Right renal cortex interstitium (tissue), 3 donors: ENCODE measurements around the gene RGL1. TPM values are rescaled to one million over a fixed set of nuclear protein-coding genes. Genes with fewer than 3 reads are reported as not detected.
"Not testable (repeated sequence)": the region's sequence is repeated elsewhere in the genome, so short reads cannot be mapped to it uniquely, and the experiment has no call there.

ENCODE experiments used
- DNase-seq, 3 donors: peaks; one replicate each; pipeline ENCODE4 v3.0.0-alpha.2; 2013; ENCODE audit warnings: low read depth in 3 of 3, low spot score in 2 of 3
- polyA plus RNA-seq, 3 donors: library from polyadenylated mRNA; unstranded; fragments of 120-200 nt; gene quantifications; one replicate each; pipeline ENCODE4 v1.2.1, GENCODE V29; 2013; ENCODE audit not compliant: insufficient read length in 3 of 3

The RGL1 gene
- polyA plus RNA-seq: 10 to 100 TPM; 49.9 to 57.2 (median 51.9) TPM

DNA sequence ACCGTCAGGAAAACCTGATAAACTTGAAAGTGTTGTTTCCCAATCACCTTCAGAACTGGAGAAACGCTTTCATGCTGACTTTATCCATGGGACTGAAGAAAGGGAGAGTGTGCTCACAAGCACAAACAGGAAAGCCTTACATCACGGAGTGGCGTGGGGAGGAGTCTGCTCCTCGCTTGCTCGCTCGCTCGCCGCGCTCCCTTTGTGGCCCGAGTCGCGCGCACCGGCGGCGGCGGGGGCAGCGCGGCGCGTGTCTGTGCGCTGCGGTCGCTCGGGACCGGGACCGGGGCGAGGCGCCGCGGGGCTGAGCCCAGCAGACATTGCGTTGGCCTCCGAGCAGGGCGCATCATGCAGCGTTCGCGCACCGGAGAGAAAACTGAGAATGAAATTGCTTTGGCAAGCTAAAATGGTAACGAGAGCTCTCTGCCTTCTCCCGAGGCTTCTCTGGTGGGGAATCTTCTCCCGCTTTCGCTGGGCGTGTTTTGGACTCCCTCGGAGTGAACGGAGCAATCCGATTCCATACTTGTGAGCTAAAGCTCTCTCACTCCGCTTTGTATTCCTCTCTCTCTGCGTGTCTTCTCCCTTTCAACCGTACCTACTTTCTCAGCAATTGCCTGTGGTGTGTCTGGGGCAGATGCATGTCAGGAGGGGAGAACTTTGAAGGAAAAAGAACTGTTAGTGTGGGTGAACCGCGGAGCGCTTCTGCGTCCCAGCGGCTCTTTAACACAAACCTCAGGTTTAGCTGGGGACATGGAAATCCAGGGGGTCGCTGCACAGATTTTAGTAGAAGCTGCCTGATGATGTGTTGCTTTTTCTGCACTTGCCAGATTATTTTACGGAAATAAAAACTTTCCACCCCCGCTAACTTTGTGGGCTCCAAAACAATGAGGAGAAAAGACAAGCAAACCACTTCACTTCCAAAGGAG, at the start of gene RGL1:
RGL1 (plus strand) TSS at position 205 of the 926 bp plus-strand sequence; CDS start at position 383, 178 bp downstream.
- peak; percentile 70 to 73 (median 72) for DNase-seq

GRCh38 chr1:183756326-183756725, 48.6 kb upstream of the RGL1 start:
- no peak for DNase-seq

DNA sequence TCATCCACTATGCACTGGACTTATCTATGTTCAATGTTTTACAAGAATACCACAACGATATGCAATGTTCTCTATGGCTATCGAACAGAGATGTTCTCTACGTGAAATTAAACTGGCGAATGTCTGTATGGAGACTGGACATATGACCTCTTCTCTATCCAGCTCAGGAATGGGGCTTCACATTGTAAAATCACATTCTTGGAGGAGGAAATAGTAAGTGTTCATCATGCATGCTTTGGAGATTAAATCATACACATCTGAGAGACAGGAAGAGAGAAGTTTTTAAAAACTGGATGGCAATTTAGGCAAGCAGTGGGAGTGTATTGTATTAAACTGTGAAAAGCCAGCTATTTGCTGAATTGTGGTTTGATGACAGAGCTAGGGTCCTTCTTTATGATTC, 47.9 kb upstream of the RGL1 start:
- DNase-seq: no peak

DNA sequence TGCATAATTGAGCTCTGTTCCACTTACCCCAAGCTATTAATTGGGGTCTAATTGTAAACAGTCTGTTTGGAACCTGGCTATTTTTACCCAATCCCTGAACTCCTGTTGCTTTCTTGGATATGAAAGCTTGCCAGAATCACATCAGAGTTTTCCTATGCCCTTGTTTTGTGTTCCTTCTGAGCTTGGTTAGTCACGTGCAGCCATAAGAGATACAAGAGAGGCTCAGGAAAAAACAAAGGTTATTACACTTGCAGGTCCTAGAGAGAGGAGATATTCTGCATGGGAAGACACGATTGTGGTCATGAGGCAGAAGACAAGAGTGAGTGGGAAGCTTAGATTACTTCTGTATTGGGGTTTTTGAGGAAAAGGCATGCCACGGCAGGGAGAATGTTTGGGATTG, 46.0 kb upstream of the RGL1 start:
- DNase-seq: no peak

DNA sequence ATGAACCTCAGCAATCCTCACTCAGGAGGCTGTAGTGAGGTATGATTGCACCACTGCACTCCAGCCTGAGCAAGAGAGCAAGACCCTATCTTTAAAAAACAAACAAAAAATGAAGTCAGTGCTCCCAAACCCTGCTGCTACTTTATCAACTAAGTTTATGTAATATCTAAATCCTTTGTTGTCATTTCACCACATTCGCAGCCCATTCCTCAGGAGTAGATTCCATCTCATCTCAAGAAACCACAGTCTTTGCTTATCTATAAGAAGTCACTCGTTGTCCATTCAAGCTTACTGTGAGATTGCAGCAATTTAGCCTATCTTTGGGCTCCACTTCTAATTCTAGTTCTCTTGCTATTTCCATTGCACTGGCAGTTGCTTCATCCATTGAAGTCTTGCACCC, 44.3 kb upstream of the RGL1 start:
- no peak for DNase-seq

- DNase-seq: no peak
Observed at GRCh38 chr1:183761871-183762270, 43.0 kb upstream of the RGL1 start.

DNA sequence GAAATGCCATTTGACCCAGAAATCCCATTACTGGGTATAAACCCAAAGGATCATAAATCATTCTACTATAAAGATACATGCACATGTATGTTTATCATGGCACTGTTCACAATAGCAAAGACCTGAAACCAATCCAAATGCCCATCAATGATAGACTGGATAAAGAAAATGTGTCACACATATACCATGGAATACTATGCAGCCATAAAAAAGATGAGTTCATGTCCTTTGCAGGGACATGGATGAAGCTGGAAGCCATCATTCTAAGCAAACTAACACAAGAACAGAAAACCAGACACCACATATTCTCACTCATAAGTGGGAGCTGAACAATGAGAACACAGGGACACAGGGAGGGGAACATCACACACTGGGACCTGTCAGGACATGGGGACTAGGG, 42.1 kb upstream of the RGL1 start:
- not testable (repeated sequence) for DNase-seq

- no peak for DNase-seq
Observed at GRCh38 chr1:183764981-183765380, 39.9 kb upstream of the RGL1 start.

- no peak for DNase-seq
Observed at GRCh38 chr1:183769956-183770815, 34.7 kb upstream of the RGL1 start.

GRCh38 chr1:183770816-183771128, 34.1 kb upstream of the RGL1 start:
- DNase-seq: no peak

GRCh38 chr1:183773482-183774274, 31.2 kb upstream of the RGL1 start:
- DNase-seq: no peak

DNA sequence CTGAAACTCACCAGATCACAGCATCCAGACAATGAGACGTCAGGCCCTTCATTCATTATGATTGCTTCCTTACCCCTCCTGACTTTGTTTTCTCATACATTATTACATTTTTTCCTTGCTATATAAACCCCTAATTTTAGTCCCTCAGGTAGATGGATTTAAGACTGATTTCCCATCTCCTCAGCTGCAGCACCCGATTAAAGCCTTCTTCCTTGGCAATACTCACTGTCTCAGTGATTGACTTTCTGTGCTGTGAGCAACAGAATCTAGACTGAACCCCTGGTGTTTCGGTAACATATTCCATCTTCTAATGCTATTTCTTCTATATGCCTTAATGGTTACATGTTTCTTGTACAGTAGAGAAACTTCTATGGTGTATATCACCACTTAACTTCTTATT, 30.0 kb upstream of the RGL1 start:
- no peak for DNase-seq

DNA sequence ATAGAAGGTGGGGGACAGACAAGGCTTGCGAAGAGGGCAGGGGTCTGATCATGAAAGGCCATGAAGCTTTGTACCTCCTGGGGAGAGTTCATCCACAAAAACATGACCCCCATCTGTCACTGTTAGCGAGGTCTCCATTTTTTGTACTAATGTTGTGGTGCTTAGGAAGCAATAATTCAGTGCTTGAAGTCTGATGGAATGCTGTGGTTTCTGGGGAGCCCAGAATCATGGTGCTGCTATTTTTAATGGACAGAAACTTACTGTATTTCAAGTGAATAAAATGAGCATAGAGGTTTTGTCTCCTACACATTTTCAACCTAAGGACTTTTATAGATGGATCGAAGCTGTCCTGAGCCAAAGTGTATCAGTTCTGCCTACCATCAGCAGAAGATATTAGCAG, 28.2 kb upstream of the RGL1 start:
- DNase-seq: peak in 1 of 3 donors; percentile 15

DNA sequence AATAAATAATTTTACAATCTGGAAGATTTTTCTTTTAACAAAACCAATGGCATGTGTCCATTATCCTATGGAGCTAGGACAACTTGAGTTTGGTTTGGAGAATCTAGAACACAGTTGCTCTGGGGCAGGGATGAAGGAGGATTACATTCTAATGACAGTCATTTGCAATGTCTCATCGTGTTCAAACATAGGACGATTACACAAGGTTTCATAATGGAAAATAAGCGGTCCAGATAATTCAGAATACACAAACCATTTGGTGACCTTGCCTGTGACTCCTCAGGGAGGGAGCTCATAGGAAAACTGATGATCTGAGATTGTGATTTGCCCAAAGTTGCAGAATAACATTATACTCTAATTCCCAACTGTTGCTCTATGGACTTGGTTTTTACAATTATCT, 27.6 kb upstream of the RGL1 start:
- DNase-seq: peak in 1 of 3 donors; percentile 4

GRCh38 chr1:183778045-183778444, 26.9 kb upstream of the RGL1 start:
- DNase-seq: peak in 1 of 3 donors; percentile 31

DNA sequence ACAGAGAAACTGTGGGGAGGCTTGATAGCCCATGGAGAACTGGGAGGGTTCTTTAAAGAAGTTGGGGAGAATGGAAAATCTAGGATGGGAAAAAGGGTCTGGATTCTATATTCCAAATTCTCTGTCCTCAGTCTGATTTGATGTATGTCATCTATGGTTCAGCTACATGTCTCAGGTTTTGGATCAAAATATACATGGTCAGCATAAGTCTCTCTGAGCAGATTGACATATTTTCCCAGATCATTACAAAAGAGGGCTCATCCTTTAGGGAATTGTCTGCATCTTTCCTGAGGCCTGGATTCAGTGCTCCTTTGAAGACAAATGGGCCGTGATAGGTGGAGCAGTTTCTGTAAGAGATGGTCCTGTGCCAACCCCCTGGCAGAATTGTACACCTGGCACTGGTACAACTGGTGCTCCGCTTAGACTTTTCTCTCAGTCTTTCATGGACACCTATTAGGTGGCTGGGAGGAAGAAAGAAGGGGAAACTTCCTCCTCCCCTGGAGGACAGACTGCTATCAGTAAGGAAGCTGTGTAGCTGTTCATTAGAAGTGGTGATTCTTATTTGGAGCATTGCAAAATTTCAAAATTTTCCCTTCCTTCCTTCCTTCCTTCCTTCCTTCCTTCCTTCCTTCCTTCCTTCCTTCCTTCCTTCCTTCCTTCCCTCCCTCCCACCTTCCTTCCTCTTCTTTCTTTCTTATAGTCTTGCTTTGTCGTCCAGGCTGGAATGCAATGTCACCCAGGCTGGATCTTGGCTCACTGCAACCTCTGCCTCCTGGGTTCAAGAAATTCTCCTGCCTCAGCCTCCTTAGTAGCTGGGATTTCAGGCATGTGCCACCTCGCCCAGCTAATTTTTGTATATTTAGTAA, 26.1 kb upstream of the RGL1 start:
- no peak for DNase-seq

DNA sequence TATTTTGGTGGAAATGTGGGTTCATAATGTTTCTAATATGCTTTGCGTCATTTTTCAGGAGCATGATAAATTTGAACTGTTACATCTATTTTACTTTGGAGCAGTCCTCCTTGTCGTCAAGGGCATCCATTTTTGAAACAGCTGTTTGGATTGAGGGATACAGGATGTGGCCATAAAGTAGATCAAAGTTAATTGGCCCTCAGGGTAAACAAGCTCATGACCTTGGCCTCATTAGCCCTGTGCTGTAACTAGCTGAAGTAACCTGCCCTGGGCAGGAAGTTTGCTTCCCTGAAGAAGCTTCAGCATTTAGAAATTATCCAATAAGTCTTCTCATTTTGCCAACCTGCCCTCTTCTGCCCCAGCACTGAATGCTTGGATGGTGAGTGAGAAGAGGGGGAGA, 24.8 kb upstream of the RGL1 start:
- no peak for DNase-seq

DNA sequence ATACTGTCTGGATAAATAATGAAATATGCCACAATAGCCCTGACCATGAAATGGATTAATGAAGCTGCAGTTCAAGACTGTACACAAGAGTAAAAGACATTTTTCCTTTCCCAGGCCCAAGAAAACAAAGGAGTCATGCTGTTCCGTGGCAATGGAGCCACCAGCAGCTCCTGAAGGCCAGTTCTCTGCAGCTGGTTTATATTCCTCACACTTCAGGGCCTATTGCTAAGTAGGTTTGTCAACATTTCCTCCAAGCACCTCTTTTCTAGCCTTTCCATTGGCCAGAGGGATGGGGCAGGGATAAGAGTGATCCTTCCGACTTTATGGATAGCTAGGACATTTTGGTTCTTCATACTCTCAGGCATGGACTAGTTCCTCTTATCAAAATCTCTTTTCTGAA, 24.2 kb upstream of the RGL1 start:
- no peak for DNase-seq

- DNase-seq: no peak
Observed at GRCh38 chr1:183783342-183783741, 21.6 kb upstream of the RGL1 start.
